BLaER1 treated with 17β-estradiol and CSF1 and Interleukin-3, amounts not matched to agents 10 nM and 100 nM (cell line): ENCODE data around the gene LTC4S.
A peak's percentile ranks its signal among the peaks of the same experiment; 100 is the strongest.

ENCODE experiments used
- H3K27ac ChIP-seq, 11 experiments: shearing (Covaris generic); formaldehyde crosslinking; 2 replicates each; pipeline ENCODE4 v1.8.1; 2022
- H3K27me3 ChIP-seq, 11 experiments: shearing (Covaris generic); formaldehyde crosslinking; 2 replicates each; pipeline ENCODE4 v1.8.1; 2022
- H3K36me3 ChIP-seq, 11 experiments: shearing (Covaris generic); formaldehyde crosslinking; 2 replicates each; pipeline ENCODE4 v1.8.1; 2022
- H3K4me1 ChIP-seq, 10 experiments: shearing (Covaris generic); formaldehyde crosslinking; 2 replicates each; pipeline ENCODE4 v1.8.1; 2022
- H3K4me2 ChIP-seq, 11 experiments: shearing (Covaris generic); formaldehyde crosslinking; 2 replicates each; pipeline ENCODE4 v1.8.1; 2022
- H3K4me3 ChIP-seq, 10 experiments: shearing (Covaris generic); formaldehyde crosslinking; 2 replicates each; pipeline ENCODE4 v1.8.1; 2022
- H3K9ac ChIP-seq, 11 experiments: shearing (Covaris generic); formaldehyde crosslinking; 2 replicates each; pipeline ENCODE4 v1.8.1; 2022
- H3K9me3 ChIP-seq, 11 experiments: shearing (Covaris generic); formaldehyde crosslinking; replicated peaks in 1 of 11; 2 replicates each; pipeline ENCODE4 v1.8.1; 2022
- H4K20me1 ChIP-seq, 11 experiments: shearing (Covaris generic); formaldehyde crosslinking; 2 replicates each; pipeline ENCODE4 v1.8.1; 2022
- Cebpa-rat ChIP-seq, 11 experiments: shearing (Covaris generic); IDR thresholded peaks; 2 replicates each; pipeline ENCODE4 v1.8.1; 2022

LTC4S gene

GRCh38 chr5:179795049-179795862, 1.5 kb downstream of the LTC4S start:
- Histone ChIP-seq H3K9me3 (no peaks in the 10 kb centered on the region), H3K4me1 (peaks cover 59 to 67% (median 63%) of the 10 kb centered on the region in 10 experiments), H3K27ac (peak overlapping the region in 5 of 11 experiments; percentile 42 to 85 (median 75); a peak in 11 of 22 replicates), H3K4me3 (peak overlapping the region; percentile 54 to 75 (median 64)), H3K4me2 (peak overlapping the region; percentile 83 to 99 (median 95)), H3K27me3 (no peaks in the 10 kb centered on the region), H4K20me1 (peaks cover 17 to 67% (median 37%) of the 10 kb centered on the region in 11 experiments; a peak in 20 of 22 replicates), H3K9ac (peak overlapping the region; percentile 74 to 87 (median 79); a peak in 21 of 22 replicates), H3K36me3 (peaks cover 31 to 37% (median 33%) of the 10 kb centered on the region in 11 experiments)
- TF ChIP-seq Cebpa-rat (IDR thresholded peaks at IDR 0.05), result no peak

- TF ChIP-seq Cebpa-rat (IDR thresholded peaks at IDR 0.05), result no peak
- Histone ChIP-seq H3K4me2 (peak overlapping the region; percentile 83 to 99 (median 95)), H4K20me1 (peaks cover 20 to 75% (median 46%) of the 10 kb centered on the region in 11 experiments; a peak in 20 of 22 replicates), H3K9ac (peak overlapping the region; percentile 74 to 87 (median 79)), H3K36me3 (peaks cover 33 to 44% (median 42%) of the 10 kb centered on the region in 11 experiments), H3K4me1 (peaks cover 55 to 64% (median 60%) of the 10 kb centered on the region in 10 experiments), H3K27me3 (no peaks in the 10 kb centered on the region), H3K27ac (peak overlapping the region; percentile 56 to 85 (median 75); a peak in 21 of 22 replicates), H3K4me3 (peak overlapping the region; percentile 54 to 75 (median 64)), H3K9me3 (no peaks in the 10 kb centered on the region)
Measured at GRCh38 chr5:179795863-179796833, 2.4 kb downstream of the LTC4S start.

- Histone ChIP-seq H3K9me3 (no peaks in the 10 kb centered on the region), H3K4me2 (peak overlapping the region; percentile 83 to 99 (median 95)), H3K9ac (peak overlapping the region; percentile 74 to 87 (median 79)), H3K27me3 (no peaks in the 10 kb centered on the region), H3K36me3 (peaks cover 33 to 49% (median 45%) of the 10 kb centered on the region in 11 experiments), H3K27ac (peak overlapping the region; percentile 56 to 85 (median 75); a peak in 17 of 22 replicates), H3K4me3 (peak overlapping the region; percentile 54 to 75 (median 64)), H3K4me1 (peaks cover 51 to 61% (median 58%) of the 10 kb centered on the region in 10 experiments), H4K20me1 (peaks cover 26 to 74% (median 55%) of the 10 kb centered on the region in 11 experiments)
- TF ChIP-seq Cebpa-rat (IDR thresholded peaks at IDR 0.05), result no peak
Measured at GRCh38 chr5:179796877-179797608, 3.3 kb downstream of the LTC4S start.

- no peak for TF ChIP-seq Cebpa-rat (IDR thresholded peaks at IDR 0.05)
- peaks cover 33 to 55% (median 46%) of the 10 kb centered on the region in 11 experiments for H3K36me3 ChIP-seq
- H4K20me1 ChIP-seq, result peaks cover 33 to 77% (median 60%) of the 10 kb centered on the region in 11 experiments
- no peak overlapping the region for H3K4me3 ChIP-seq
- peaks cover 51 to 61% (median 58%) of the 10 kb centered on the region in 10 experiments for H3K4me1 ChIP-seq
- no peaks in the 10 kb centered on the region for H3K27me3 ChIP-seq
- H3K27ac ChIP-seq, result no peak overlapping the region
- H3K4me2 ChIP-seq, result peak overlapping the region in 1 of 11 experiments; percentile 94; a peak in 2 of 22 replicates
- no peak overlapping the region for H3K9ac ChIP-seq
- H3K9me3 ChIP-seq, result no peaks in the 10 kb centered on the region
Measured at GRCh38 chr5:179797741-179798140, 4.0 kb downstream of the LTC4S start.

- no peak for TF ChIP-seq Cebpa-rat (IDR thresholded peaks at IDR 0.05)
- no peaks in the 10 kb centered on the region for H3K9me3 ChIP-seq
- no peak overlapping the region for H3K4me2 ChIP-seq
- H3K27ac ChIP-seq, result no peak overlapping the region
- H3K4me3 ChIP-seq, result no peak overlapping the region
- peaks cover 38 to 83% (median 66%) of the 10 kb centered on the region in 11 experiments for H4K20me1 ChIP-seq
- H3K27me3 ChIP-seq, result no peaks in the 10 kb centered on the region
- peaks cover 33 to 55% (median 46%) of the 10 kb centered on the region in 11 experiments for H3K36me3 ChIP-seq
- H3K9ac ChIP-seq, result no peak overlapping the region; a peak in 1 of 22 replicates
- peaks cover 51 to 61% (median 58%) of the 10 kb centered on the region in 10 experiments for H3K4me1 ChIP-seq
Measured at GRCh38 chr5:179798144-179798770, 4.5 kb downstream of the LTC4S start.

GRCh38 chr5:179798771-179799643, 5.2 kb downstream of the LTC4S start:
- H3K4me2 ChIP-seq, result no peak overlapping the region
- peaks cover 33 to 55% (median 46%) of the 10 kb centered on the region in 11 experiments for H3K36me3 ChIP-seq
- no peaks in the 10 kb centered on the region for H3K9me3 ChIP-seq
- H3K9ac ChIP-seq, result no peak overlapping the region
- H4K20me1 ChIP-seq, result peaks cover 43 to 90% (median 71%) of the 10 kb centered on the region in 11 experiments
- H3K4me1 ChIP-seq, result peaks cover 51 to 61% (median 58%) of the 10 kb centered on the region in 10 experiments
- no peak overlapping the region for H3K27ac ChIP-seq
- no peak overlapping the region for H3K4me3 ChIP-seq
- H3K27me3 ChIP-seq, result no peaks in the 10 kb centered on the region
- TF ChIP-seq Cebpa-rat (IDR thresholded peaks at IDR 0.05), result no peak

GRCh38 chr5:179799644-179799973, 5.8 kb downstream of the LTC4S start:
- H3K9me3 ChIP-seq, result no peaks in the 10 kb centered on the region
- H3K27ac ChIP-seq, result no peak overlapping the region
- H4K20me1 ChIP-seq, result peaks cover 43 to 93% (median 75%) of the 10 kb centered on the region in 11 experiments
- no peak for TF ChIP-seq Cebpa-rat (IDR thresholded peaks at IDR 0.05)
- H3K4me1 ChIP-seq, result peaks cover 51 to 61% (median 58%) of the 10 kb centered on the region in 10 experiments
- H3K4me2 ChIP-seq, result no peak overlapping the region
- no peak overlapping the region for H3K9ac ChIP-seq
- peaks cover 33 to 55% (median 46%) of the 10 kb centered on the region in 11 experiments for H3K36me3 ChIP-seq
- H3K4me3 ChIP-seq, result no peak overlapping the region
- H3K27me3 ChIP-seq, result no peaks in the 10 kb centered on the region
